ENCODE measurements around the gene CERK. TPM values are rescaled to one million over a fixed set of nuclear protein-coding genes. Genes with fewer than 3 reads are reported as not detected.

CERK gene
- total RNA-seq, 1 experiment from 2014 or later = 24.9 TPM

DNA sequence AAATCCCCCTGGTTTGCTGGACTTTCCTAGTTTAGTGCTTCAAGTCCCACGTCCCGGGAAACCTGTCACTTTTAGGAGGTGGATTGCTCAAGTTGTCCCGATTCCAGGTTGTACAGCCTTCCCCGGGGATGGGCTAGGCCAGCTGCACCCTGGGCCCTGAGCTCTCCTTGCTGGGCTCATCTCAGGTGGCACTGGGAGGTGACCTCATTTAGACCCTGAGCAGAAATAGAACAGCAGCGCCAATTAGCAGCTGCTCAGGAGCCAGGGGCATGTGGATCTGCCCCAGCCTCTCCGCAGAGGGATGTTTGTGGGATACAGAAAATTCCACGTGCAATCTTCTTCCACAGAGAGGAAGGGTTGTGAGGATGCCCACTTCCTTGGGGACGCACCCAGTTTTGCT lies 9.6 kb upstream of the CERK start:
- no peaks in the 10 kb centered on the region for H3K36me3 ChIP-seq (ENCODE audit: low read depth)
- no peaks in the 10 kb centered on the region for H3K9me2 ChIP-seq (ENCODE audit: insufficient read depth)
- no peaks in the 10 kb centered on the region for H3K9me3 ChIP-seq (ENCODE audit: insufficient read depth, low read depth)
- no peak overlapping the region for H2AFZ ChIP-seq
- no peak for DNase-seq
- H4K20me1 ChIP-seq (ENCODE audit: insufficient read depth) = no peaks in the 10 kb centered on the region
- CTCF ChIA-PET = no interaction called here
- H3K27me3 ChIP-seq (ENCODE audit: insufficient read depth, low read depth) = no peaks in the 10 kb centered on the region
- no peaks in the 10 kb centered on the region for H3K79me2 ChIP-seq (ENCODE audit: low read depth)
- POLR2A ChIA-PET (ENCODE audit: unreplicated experiment) = no interaction called here
- intact Hi-C loops (cut with micrococcal nuclease; ENCODE audit: unreplicated experiment) = no loop called here
- H3K27ac ChIP-seq = no peak overlapping the region
- H3K4me1 ChIP-seq (replicated peaks; ENCODE audit: insufficient read depth) = peaks cover 64% of the 10 kb centered on the region
- no TSS peak for BruUV-seq (replicated peaks)
- H3K4me3 ChIP-seq = no peak overlapping the region
- TF ChIP-seq EZH2 (IDR thresholded peaks at IDR 0.05; ENCODE audit: low read depth) = no peak
- no peak overlapping the region for H3K4me2 ChIP-seq
- peaks cover 53% of the 10 kb centered on the region for H3F3A ChIP-seq (ENCODE audit: insufficient read depth, low read depth)

DNA sequence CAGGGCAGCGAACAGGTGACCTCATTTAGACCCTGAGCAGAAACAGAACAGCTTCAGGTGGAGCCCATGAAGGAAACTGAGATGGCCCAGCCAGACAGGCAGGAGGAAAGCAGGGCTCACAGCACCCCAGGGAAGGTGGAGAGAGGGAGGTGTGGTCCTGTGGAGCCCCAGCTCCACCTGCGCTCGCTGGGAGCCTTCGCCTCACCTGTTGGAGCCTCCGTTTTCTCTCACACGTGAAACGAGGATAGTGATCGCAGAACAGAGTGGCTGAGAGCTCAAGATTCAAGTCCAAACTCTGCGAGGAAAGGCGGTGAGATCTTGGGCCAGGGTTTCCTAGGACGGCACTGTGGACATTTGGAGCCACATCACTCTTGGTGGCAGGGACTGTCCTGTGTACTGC lies 8.6 kb upstream of the CERK start:
- intact Hi-C loops (cut with micrococcal nuclease; ENCODE audit: unreplicated experiment) = no loop called here
- H3K27ac ChIP-seq = no peak overlapping the region
- no peaks in the 10 kb centered on the region for H3K9me2 ChIP-seq (ENCODE audit: insufficient read depth)
- no peaks in the 10 kb centered on the region for H3K36me3 ChIP-seq (ENCODE audit: low read depth)
- ChIA-PET CTCF (no interaction called here), POLR2A (ENCODE audit: unreplicated experiment) (no interaction called here)
- no peak for DNase-seq
- peaks cover 64% of the 10 kb centered on the region for H3K4me1 ChIP-seq (replicated peaks; ENCODE audit: insufficient read depth)
- peaks cover 56% of the 10 kb centered on the region for H3F3A ChIP-seq (ENCODE audit: insufficient read depth, low read depth)
- no peak overlapping the region for H2AFZ ChIP-seq
- no peaks in the 10 kb centered on the region for H3K27me3 ChIP-seq (ENCODE audit: insufficient read depth, low read depth)
- no peak for TF ChIP-seq EZH2 (IDR thresholded peaks at IDR 0.05; ENCODE audit: low read depth)
- TF ChIP-seq, protein P1, sequence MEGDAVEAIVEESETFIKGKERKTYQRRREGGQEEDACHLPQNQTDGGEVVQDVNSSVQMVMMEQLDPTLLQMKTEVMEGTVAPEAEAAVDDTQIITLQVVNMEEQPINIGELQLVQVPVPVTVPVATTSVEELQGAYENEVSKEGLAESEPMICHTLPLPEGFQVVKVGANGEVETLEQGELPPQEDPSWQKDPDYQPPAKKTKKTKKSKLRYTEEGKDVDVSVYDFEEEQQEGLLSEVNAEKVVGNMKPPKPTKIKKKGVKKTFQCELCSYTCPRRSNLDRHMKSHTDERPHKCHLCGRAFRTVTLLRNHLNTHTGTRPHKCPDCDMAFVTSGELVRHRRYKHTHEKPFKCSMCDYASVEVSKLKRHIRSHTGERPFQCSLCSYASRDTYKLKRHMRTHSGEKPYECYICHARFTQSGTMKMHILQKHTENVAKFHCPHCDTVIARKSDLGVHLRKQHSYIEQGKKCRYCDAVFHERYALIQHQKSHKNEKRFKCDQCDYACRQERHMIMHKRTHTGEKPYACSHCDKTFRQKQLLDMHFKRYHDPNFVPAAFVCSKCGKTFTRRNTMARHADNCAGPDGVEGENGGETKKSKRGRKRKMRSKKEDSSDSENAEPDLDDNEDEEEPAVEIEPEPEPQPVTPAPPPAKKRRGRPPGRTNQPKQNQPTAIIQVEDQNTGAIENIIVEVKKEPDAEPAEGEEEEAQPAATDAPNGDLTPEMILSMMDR (conservative IDR thresholded peaks at IDR 0.05) = no peak
- no TSS peak for BruUV-seq (replicated peaks)
- H3K9me3 ChIP-seq (ENCODE audit: insufficient read depth, low read depth) = no peaks in the 10 kb centered on the region
- H4K20me1 ChIP-seq (ENCODE audit: insufficient read depth) = no peaks in the 10 kb centered on the region
- no peak overlapping the region for H3K4me3 ChIP-seq
- H3K79me2 ChIP-seq (ENCODE audit: low read depth) = no peaks in the 10 kb centered on the region
- H3K4me2 ChIP-seq = no peak overlapping the region

DNA sequence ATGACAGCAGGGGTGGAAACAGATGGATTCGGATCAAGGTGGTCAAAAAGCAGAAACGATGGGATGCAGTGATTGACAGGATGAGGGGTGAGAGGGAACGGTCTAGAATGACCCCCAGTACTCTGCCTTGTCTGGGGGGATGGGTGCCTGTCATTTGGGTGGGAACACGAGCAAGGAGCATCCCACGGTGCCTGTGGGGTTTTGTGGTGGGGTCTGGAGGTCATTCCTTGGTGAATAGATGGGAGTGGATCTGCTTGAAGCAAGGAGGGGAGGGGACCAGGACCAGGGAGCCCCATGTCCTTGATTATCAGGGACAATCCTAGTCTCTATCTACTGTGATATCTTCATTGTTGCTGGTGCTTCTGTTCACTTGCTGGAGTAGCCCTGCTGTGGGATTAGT lies 8.1 kb upstream of the CERK start:
- no peak for DNase-seq
- Histone ChIP-seq H3K4me2 (no peak overlapping the region), H3K9me2 (ENCODE audit: insufficient read depth) (no peaks in the 10 kb centered on the region), H4K20me1 (ENCODE audit: insufficient read depth) (no peaks in the 10 kb centered on the region), H3K36me3 (ENCODE audit: low read depth) (no peaks in the 10 kb centered on the region), H3K9me3 (ENCODE audit: insufficient read depth, low read depth) (no peaks in the 10 kb centered on the region), H3F3A (ENCODE audit: insufficient read depth, low read depth) (peaks cover 60% of the 10 kb centered on the region), H2AFZ (no peak overlapping the region), H3K4me1 (replicated peaks; ENCODE audit: insufficient read depth) (peaks cover 64% of the 10 kb centered on the region), H3K79me2 (ENCODE audit: low read depth) (no peaks in the 10 kb centered on the region), H3K27ac (no peak overlapping the region), H3K27me3 (ENCODE audit: insufficient read depth, low read depth) (no peaks in the 10 kb centered on the region), H3K4me3 (no peak overlapping the region)
- CTCF ChIA-PET = no interaction called here
- BruUV-seq (replicated peaks) = no TSS peak
- POLR2A ChIA-PET (ENCODE audit: unreplicated experiment) = no interaction called here
- intact Hi-C loops (cut with micrococcal nuclease; ENCODE audit: unreplicated experiment) = no loop called here
- TF ChIP-seq, protein P1 (conservative IDR thresholded peaks at IDR 0.05) = no peak
- no peak for TF ChIP-seq EZH2 (IDR thresholded peaks at IDR 0.05; ENCODE audit: low read depth)

DNA sequence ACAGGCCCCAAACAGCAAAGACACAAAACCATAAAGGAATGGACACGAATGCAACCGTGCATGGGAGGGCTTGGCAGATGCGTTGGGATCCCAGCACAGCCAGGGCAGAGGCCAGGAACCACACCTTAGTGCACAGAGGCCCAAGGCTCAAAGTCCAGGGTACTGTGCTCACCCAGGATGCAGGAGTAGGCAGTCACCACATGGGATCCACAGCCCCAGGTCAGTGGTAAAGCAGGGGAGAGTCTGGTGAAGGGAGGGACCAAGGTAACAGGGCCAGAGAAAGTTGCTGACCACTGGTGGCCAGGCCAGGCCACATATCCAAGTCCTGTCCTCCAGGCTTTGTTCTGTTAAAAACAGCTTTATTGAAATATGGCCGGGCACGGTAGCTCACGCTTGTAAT lies 6.5 kb upstream of the CERK start:
- Histone ChIP-seq H3K9me2 (ENCODE audit: insufficient read depth) (no peaks in the 10 kb centered on the region), H2AFZ (no peak overlapping the region), H3K9me3 (ENCODE audit: insufficient read depth, low read depth) (no peaks in the 10 kb centered on the region), H3K79me2 (ENCODE audit: low read depth) (no peaks in the 10 kb centered on the region), H3K4me2 (no peak overlapping the region), H3K27ac (no peak overlapping the region), H3K27me3 (ENCODE audit: insufficient read depth, low read depth) (no peaks in the 10 kb centered on the region), H4K20me1 (ENCODE audit: insufficient read depth) (no peaks in the 10 kb centered on the region), H3K4me1 (replicated peaks; ENCODE audit: insufficient read depth) (peaks cover 60% of the 10 kb centered on the region), H3F3A (ENCODE audit: insufficient read depth, low read depth) (peaks cover 54% of the 10 kb centered on the region), H3K4me3 (no peak overlapping the region), H3K36me3 (ENCODE audit: low read depth) (no peaks in the 10 kb centered on the region)
- TF ChIP-seq, protein P1 (conservative IDR thresholded peaks at IDR 0.05) = no peak
- TF ChIP-seq EZH2 (IDR thresholded peaks at IDR 0.05; ENCODE audit: low read depth) = no peak
- DNase-seq = no peak
- intact Hi-C loops (cut with micrococcal nuclease; ENCODE audit: unreplicated experiment) = no loop called here
- BruUV-seq (replicated peaks) = no TSS peak
- CTCF ChIA-PET = no interaction called here
- POLR2A ChIA-PET (ENCODE audit: unreplicated experiment) = interaction anchor here (0.5 kb wide), 1 partner anchor 1721 kb away, joined by 7 read pairs; no protein-coding TSS in a partner anchor

Data from PC-9 (cell line).